IMR-90 (cell line): ENCODE data around the gene RGP1. TPM values are rescaled to one million over a fixed set of nuclear protein-coding genes. Genes with fewer than 3 reads are reported as not detected.

Experiments used
- ATAC-seq: fragments of 200-7000 bp; cut with Tn5 transposase; 2 replicates; pipeline ENCODE4 v1.9.1; 2020; ENCODE audit warnings: low read depth, mild to moderate bottlenecking, moderate library complexity
- BruUV-seq: library from RNA; stranded (reverse); fragments of 400-500 nt; replicated peaks from 2 replicates; lab custom pipeline; 2021; lab: Mats Ljungman, UMichigan
- CTCF ChIA-PET: fragments of 300-600 bp; formaldehyde crosslinking; extraction: SDS; loops from one replicate; lab custom pipeline; 2021; ENCODE audit warnings: antibody characterized with exemption; lab: Yijun Ruan, JAX
- POLR2A ChIA-PET: fragments of 300-600 bp; sonication (Branson Sonifier 250); formaldehyde crosslinking; loops from one replicate; lab custom pipeline; 2022; ENCODE audit warnings: antibody characterized with exemption; ENCODE audit not compliant: unreplicated experiment; lab: Charles Lee
- DNase-seq: peaks from one replicate; pipeline ENCODE4 v3.0.0; 2013
- H2AFZ ChIP-seq: replicated peaks from 2 replicates; pipeline ENCODE3; 2013; ENCODE audit warnings: low read length, mild to moderate bottlenecking; ENCODE audit not compliant: poor library complexity
- H2AK5ac ChIP-seq: 2 replicates; pipeline ENCODE4 v1.6.1; 2013; ENCODE audit warnings: low read depth, low read length, inconsistent platforms
- H2AK9ac ChIP-seq: replicated peaks from 2 replicates; pipeline ENCODE3; 2013; ENCODE audit warnings: mild to moderate bottlenecking, low read depth, low read length, moderate library complexity; ENCODE audit not compliant: poor library complexity
- H2BK120ac ChIP-seq: 2 replicates; pipeline ENCODE4 v1.6.1; 2013; ENCODE audit warnings: low read depth, low read length, inconsistent platforms
- H2BK15ac ChIP-seq: 3 replicates; pipeline ENCODE4 v1.6.1; 2013; ENCODE audit warnings: low read depth, low read length, inconsistent platforms
- H2BK20ac ChIP-seq: 2 replicates; pipeline ENCODE4 v1.6.1; 2013; ENCODE audit warnings: low read depth, mild to moderate bottlenecking, inconsistent platforms, low read length, moderate library complexity
- H2BK5ac ChIP-seq: 2 replicates; pipeline ENCODE4 v1.6.1; 2013; ENCODE audit warnings: mild to moderate bottlenecking, low read depth, low read length, inconsistent platforms; ENCODE audit not compliant: poor library complexity, severe bottlenecking
- H3K14ac ChIP-seq: replicated peaks from 2 replicates; pipeline ENCODE4 v1.6.1; 2013; ENCODE audit warnings: low read depth, low read length, inconsistent platforms
- H3K18ac ChIP-seq: 2 replicates; pipeline ENCODE4 v1.6.1; 2013; ENCODE audit warnings: low read depth, low read length, control low read depth
- H3K23ac ChIP-seq: 2 replicates; pipeline ENCODE4 v1.6.1; 2013; ENCODE audit warnings: low read depth, low read length, inconsistent platforms
- H3K27ac ChIP-seq: 2 replicates; pipeline ENCODE4 v1.5.1; 2013; ENCODE audit warnings: mild to moderate bottlenecking, control low read depth, low read length; ENCODE audit not compliant: insufficient read depth
- H3K27me3 ChIP-seq: 2 replicates; pipeline ENCODE4 v1.6.1; 2013; ENCODE audit warnings: low read length; ENCODE audit not compliant: control insufficient read depth, insufficient read depth
- H3K36me3 ChIP-seq: 2 replicates; pipeline ENCODE4 v1.6.1; 2013; ENCODE audit warnings: low read length, mixed read lengths; ENCODE audit not compliant: control insufficient read depth, insufficient read depth
- H3K4ac ChIP-seq: 2 replicates; pipeline ENCODE4 v1.6.1; 2013; ENCODE audit warnings: low read depth, low read length, inconsistent platforms
- H3K4me1 ChIP-seq: 2 replicates; pipeline ENCODE4 v1.6.1; 2013; ENCODE audit warnings: low read length, mixed read lengths; ENCODE audit not compliant: control insufficient read depth, insufficient read depth
- H3K4me2 ChIP-seq: 2 replicates; pipeline ENCODE4 v1.6.1; 2013; ENCODE audit warnings: low read depth, mild to moderate bottlenecking, control low read depth, low read length, moderate library complexity
- H3K4me3 ChIP-seq: 2 replicates; pipeline ENCODE4 v1.5.1; 2013; ENCODE audit warnings: low read depth, mild to moderate bottlenecking, control low read depth, low read length, moderate library complexity; ENCODE audit not compliant: insufficient read depth
- H3K56ac ChIP-seq: 2 replicates; pipeline ENCODE4 v1.6.1; 2013; ENCODE audit warnings: low read length, inconsistent platforms; ENCODE audit not compliant: insufficient read depth; ENCODE audit errors: extremely low read depth
- H3K79me1 ChIP-seq, 2 experiments: 2 replicates each; pipeline ENCODE4 v1.6.1; 2013; ENCODE audit warnings: low read length in 2 of 2, inconsistent platforms in 1 of 2, low read depth in 1 of 2
- H3K9ac ChIP-seq: 2 replicates; pipeline ENCODE4 v1.6.1; 2013; ENCODE audit warnings: low read depth, low read length, control low read depth
- H3K9me1 ChIP-seq: 2 replicates; pipeline ENCODE4 v1.6.1; 2013; ENCODE audit warnings: low read length, inconsistent platforms; ENCODE audit not compliant: insufficient read depth
- H3K9me3 ChIP-seq: 2 replicates; pipeline ENCODE4 v1.6.1; 2013; ENCODE audit warnings: low read length; ENCODE audit not compliant: control insufficient read depth, insufficient read depth
- H4K20me1 ChIP-seq: 2 replicates; pipeline ENCODE4 v1.6.1; 2013; ENCODE audit warnings: low read length, inconsistent platforms; ENCODE audit not compliant: insufficient read depth
- H4K5ac ChIP-seq: 2 replicates; pipeline ENCODE4 v1.6.1; 2013; ENCODE audit warnings: mild to moderate bottlenecking, low read depth, low read length, control low read depth
- H4K8ac ChIP-seq, 2 experiments: 2 replicates each; pipeline ENCODE4 v1.6.1; 2013; ENCODE audit warnings: low read depth in 2 of 2, low read length in 2 of 2, control low read depth in 1 of 2, inconsistent platforms in 1 of 2
- H4K91ac ChIP-seq: 2 replicates; pipeline ENCODE4 v1.6.1; 2013; ENCODE audit warnings: low read depth, low read length, inconsistent platforms; ENCODE audit not compliant: insufficient read depth
- CEBPB ChIP-seq: IDR thresholded peaks from 2 replicates; pipeline ENCODE4 v1.6.1; 2012; ENCODE audit warnings: low read depth, low read length, improper control_type of control experiment
- CHD1 ChIP-seq: IDR thresholded peaks from 2 replicates; pipeline ENCODE4 v1.6.1; 2012; ENCODE audit warnings: low read depth, low read length, improper control_type of control experiment
- FOS ChIP-seq: fragments of 150-350 bp; IDR thresholded peaks from 2 replicates; pipeline ENCODE4 v1.6.1; 2016; ENCODE audit warnings: low read depth, low read length
- MAZ ChIP-seq: IDR thresholded peaks from 2 replicates; pipeline ENCODE4 v1.6.1; 2012; ENCODE audit warnings: low read depth, mild to moderate bottlenecking, low read length, improper control_type of control experiment, moderate library complexity, borderline replicate concordance
- NFE2L2 ChIP-seq: fragments of 150-350 bp; IDR thresholded peaks from 2 replicates; pipeline ENCODE4 v1.6.1; 2016; ENCODE audit warnings: low read depth, mild to moderate bottlenecking, low read length
- POLR2A ChIP-seq: IDR thresholded peaks from 2 replicates; pipeline ENCODE4 v1.6.1; 2012; ENCODE audit warnings: mild to moderate bottlenecking, low read depth, low read length
- RCOR1 ChIP-seq: IDR thresholded peaks from 2 replicates; pipeline ENCODE4 v1.6.1; 2012; ENCODE audit warnings: mild to moderate bottlenecking, low read length, improper control_type of control experiment; ENCODE audit not compliant: insufficient replicate concordance
- SMC3 ChIP-seq: fragments of 150-350 bp; IDR thresholded peaks from 2 replicates; pipeline ENCODE4 v1.6.1; 2016; ENCODE audit warnings: low read depth, mild to moderate bottlenecking, antibody characterized with exemption, low read length, moderate library complexity
- WGBS, 2 experiments: methylation state at CpG; one replicate each; pipeline versions ENCODE4 v1.1.5 to v1.1.7; 2013; ENCODE audit warnings: missing lambda C conversion rate in 2 of 2; ENCODE audit not compliant: insufficient read length in 1 of 2; ENCODE audit errors: extremely low coverage in 2 of 2; 5-methylcytosine and 5-hydroxymethylcytosine counted together
- dilution Hi-C: fragments of 300-500 bp; cut with HindIII; formaldehyde crosslinking; loops from one replicate; pipeline ENCODE4 v1.14.3; 2018; ENCODE audit warnings: low sequenced_read_pairs; ENCODE audit not compliant: unreplicated experiment
- in situ Hi-C: fragments of 300-500 bp; cut with MboI; formaldehyde crosslinking; loops from 3 replicates; pipeline ENCODE4 v1.14.3; 2019; ENCODE audit warnings: low sequenced_read_pairs, inconsistent platforms, mixed read lengths
- intact Hi-C: fragments of 100-400 bp; cut with micrococcal nuclease; formaldehyde crosslinking; loops from 2 replicates; pipeline ENCODE4 v1.10.0; 2022
- polyA plus RNA-seq, 3 experiments: library from polyadenylated mRNA; depleted of rRNA; stranded (reverse); fragments of >200 nt; gene quantifications; 2 replicates each; pipeline ENCODE4 v1.2.3, GENCODE V29; 2012; ENCODE audit warnings: low replicate concordance in 1 of 3
- total RNA-seq: library from RNA; depleted of rRNA; stranded (reverse); fragments of >200 nt; gene quantifications from 2 replicates; pipeline ENCODE4 v1.2.3, GENCODE V29; 2012
- TF ChIP-seq, protein P1 (sequence below): fragments of 150-350 bp; IDR thresholded peaks from 2 replicates; pipeline ENCODE4 v1.6.1; 2016; ENCODE audit warnings: low read depth, mild to moderate bottlenecking, low read length, moderate library complexity, borderline replicate concordance

RGP1 gene
- total and polyA plus RNA-seq, 2 of the 4 experiments (the other 2 are of a cell fraction): 10.2 to 14.3 TPM

DNA sequence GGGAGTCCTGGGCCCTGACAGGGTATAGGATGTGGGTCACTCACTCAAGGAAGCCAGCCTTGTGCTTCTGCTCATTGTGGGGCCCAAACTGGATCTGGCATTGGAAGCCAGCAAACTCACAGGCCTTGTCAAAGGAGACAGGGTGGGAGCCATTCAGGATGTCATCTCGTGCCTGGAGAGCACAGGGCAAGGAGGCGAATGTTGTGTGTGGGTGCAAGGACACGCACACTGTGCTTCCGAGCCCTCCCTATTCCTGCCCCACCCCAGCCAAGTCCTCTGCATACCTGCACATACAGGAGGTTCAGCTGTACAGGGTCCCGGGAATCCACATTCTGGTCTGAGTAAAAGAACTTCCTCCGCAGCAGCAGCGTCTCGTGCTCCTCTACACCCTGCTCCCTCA is 25.2 kb upstream of the RGP1 start:
- Histone ChIP-seq H3K18ac (no peak overlapping the region), H3K9me3 (no peaks in the 10 kb centered on the region), H3K27ac (no peak overlapping the region), H3K4ac (no peak overlapping the region), H4K8ac (no peak overlapping the region), H3K4me3 (no peak overlapping the region), H3K9ac (no peak overlapping the region), H3K14ac (no peak overlapping the region), H2AFZ (no peak overlapping the region), H4K20me1 (peaks cover 40% of the 10 kb centered on the region), H2BK15ac (no peak overlapping the region), H3K9me1 (peaks cover 7% of the 10 kb centered on the region; the same call in 1 of the 2 replicates), H3K4me1 (peaks cover 17% of the 10 kb centered on the region), H4K91ac (no peak overlapping the region), H4K5ac (no peak overlapping the region), H2BK5ac (peak overlapping the region; percentile 8), H2AK9ac (no peak overlapping the region), H3K4me2 (no peak overlapping the region), H3K79me1 (peaks cover 53 to 88% of the 10 kb centered on the region in 2 experiments), H3K36me3 (peaks cover 62% of the 10 kb centered on the region), H2BK20ac (no peak overlapping the region), H2AK5ac (no peak overlapping the region), H3K27me3 (no peaks in the 10 kb centered on the region), H3K56ac (no peak overlapping the region), H2BK120ac (no peak overlapping the region), H3K23ac (no peak overlapping the region)
- ATAC-seq (no peak), DNase-seq (no peak)
- intact Hi-C loops: no loop called here
- no CpG with 5 or more reads among the region's 8 CpGs for WGBS, 2 experiments
- ChIA-PET CTCF (interaction anchor here (0.6 to 1.0 kb wide), 2 partner anchors 28 to 39 kb away, joined by 3 read pairs; no protein-coding TSS in a partner anchor), POLR2A (no interaction called here)
- no peak for TF ChIP-seq CHD1
- TF ChIP-seq, protein P1, sequence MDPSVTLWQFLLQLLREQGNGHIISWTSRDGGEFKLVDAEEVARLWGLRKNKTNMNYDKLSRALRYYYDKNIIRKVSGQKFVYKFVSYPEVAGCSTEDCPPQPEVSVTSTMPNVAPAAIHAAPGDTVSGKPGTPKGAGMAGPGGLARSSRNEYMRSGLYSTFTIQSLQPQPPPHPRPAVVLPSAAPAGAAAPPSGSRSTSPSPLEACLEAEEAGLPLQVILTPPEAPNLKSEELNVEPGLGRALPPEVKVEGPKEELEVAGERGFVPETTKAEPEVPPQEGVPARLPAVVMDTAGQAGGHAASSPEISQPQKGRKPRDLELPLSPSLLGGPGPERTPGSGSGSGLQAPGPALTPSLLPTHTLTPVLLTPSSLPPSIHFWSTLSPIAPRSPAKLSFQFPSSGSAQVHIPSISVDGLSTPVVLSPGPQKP: no peak
- TF ChIP-seq MAZ: no peak
- TF ChIP-seq SMC3: no peak
- TF ChIP-seq CEBPB: no peak
- no peak for TF ChIP-seq NFE2L2
- no peak for TF ChIP-seq FOS
- TF ChIP-seq RCOR1: no peak
- no peak for TF ChIP-seq POLR2A
- in situ Hi-C loops: no loop called here
- BruUV-seq: no TSS peak
- dilution Hi-C loops: no loop called here
